G401.6 (cell line): ENCODE results near the gene CD300LD.

Source experiments
- FAIRE-seq: peaks from 2 replicates; lab custom pipeline; 2012; peaks lifted over from hg19 to GRCh38; lab: Jason Lieb, UNC

Gene CD300LD

GRCh38 chr17:74543891-74544760 is 48.0 kb downstream of the CD300LD start:
- FAIRE-seq, result no peak

- no peak for FAIRE-seq
Measured at GRCh38 chr17:74543406-74543805, 48.7 kb downstream of the CD300LD start.

- FAIRE-seq, result no peak
Measured at GRCh38 chr17:74542727-74543383, 49.2 kb downstream of the CD300LD start.

- no peak for FAIRE-seq
Measured at GRCh38 chr17:74542166-74542565, 49.9 kb downstream of the CD300LD start.

GRCh38 chr17:74541176-74542111 is 50.6 kb downstream of the CD300LD start:
- FAIRE-seq, result no peak

- FAIRE-seq, result no peak
Measured at GRCh38 chr17:74539281-74539820, 52.7 kb downstream of the CD300LD start.

GRCh38 chr17:74536890-74537289 is 55.2 kb downstream of the CD300LD start:
- no peak for FAIRE-seq

- no peak for FAIRE-seq
Measured at GRCh38 chr17:74532115-74532514, 60.0 kb downstream of the CD300LD start.

GRCh38 chr17:74531231-74531761 is 60.8 kb downstream of the CD300LD start, which contains the start of gene CD300LB:
CD300LB (minus strand) TSS chr17:74531475; CDS start chr17:74531350, 125 bp downstream.
- FAIRE-seq, result no peak

GRCh38 chr17:74530831-74531150 is 61.3 kb downstream of the CD300LD start:
- no peak for FAIRE-seq
